HEK293 (cell line): ENCODE measurements around the gene DLG2.

Source experiments
- CTCF ChIA-PET: fragments of 350-600 bp; formaldehyde crosslinking; extraction: SDS; loops from one replicate; lab custom pipeline; 2021; ENCODE audit warnings: antibody characterized with exemption; lab: Yijun Ruan, JAX
- POLR2A ChIA-PET: fragments of 300-600 bp; formaldehyde crosslinking; extraction: SDS; loops from one replicate; lab custom pipeline; 2020; ENCODE audit warnings: antibody characterized with exemption, inconsistent platforms; lab: Yijun Ruan, JAX
- H3K27ac ChIP-seq: fragments of 200-500 bp; sonication (Bioruptor generic); 2 replicates; pipeline ENCODE4 v1.5.1; 2014; ENCODE audit warnings: low read depth, low read length, control low read depth, inconsistent platforms; ENCODE audit errors: extremely low read depth
- H3K36me3 ChIP-seq, 2 experiments: fragments of 200-500 bp in 1 of 2; sonication (Bioruptor generic) in 1 of 2; 1 replicate in 1 of 2; 2 replicates in 1 of 2; pipeline ENCODE4 v1.5.1; 2014 to 2017; ENCODE audit warnings: inconsistent platforms in 2 of 2, low read length in 2 of 2; ENCODE audit not compliant: control insufficient read depth in 2 of 2, insufficient read depth in 1 of 2
- H3K4me1 ChIP-seq: fragments of 200-500 bp; sonication (Bioruptor generic); 2 replicates; pipeline ENCODE4 v1.5.1; 2014; ENCODE audit warnings: mild to moderate bottlenecking, low read length, inconsistent platforms; ENCODE audit not compliant: control insufficient read depth, insufficient read depth
- H3K4me3 ChIP-seq: 2 replicates; pipeline ENCODE4 v1.5.1; 2011; ENCODE audit warnings: low read depth, mild to moderate bottlenecking, control low read depth, low read length, moderate library complexity
- H3K9me3 ChIP-seq: fragments of 200-500 bp; sonication (Bioruptor generic); 2 replicates; pipeline ENCODE4 v1.5.1; 2014; ENCODE audit warnings: low read depth, low read length, inconsistent platforms; ENCODE audit not compliant: control insufficient read depth, insufficient read depth
- INSM2 ChIP-seq: fragments of 450-650 bp; formaldehyde crosslinking; IDR thresholded peaks from 2 replicates; pipeline ENCODE4 v1.5.1; 2016; ENCODE audit warnings: missing biosample characterization, missing genetic modification characterization
- KLF10 ChIP-seq: fragments of 450-650 bp; IDR thresholded peaks from 2 replicates; pipeline ENCODE4 v1.5.1; 2018; ENCODE audit warnings: missing biosample characterization, mild to moderate bottlenecking, missing genetic modification characterization
- KLF17 ChIP-seq: fragments of 450-650 bp; formaldehyde crosslinking; IDR thresholded peaks from 2 replicates; pipeline ENCODE4 v1.5.1; 2016; ENCODE audit warnings: missing biosample characterization, missing genetic modification characterization
- MEIS1 ChIP-seq: sonication (generic); formaldehyde crosslinking; IDR thresholded peaks from 2 replicates; pipeline ENCODE4 v1.8.1; 2022; ENCODE audit warnings: missing genetic modification reagents, mild to moderate bottlenecking, borderline replicate concordance
- PRDM1 ChIP-seq: fragments of 450-650 bp; formaldehyde crosslinking; IDR thresholded peaks from 2 replicates; pipeline ENCODE4; 2016; ENCODE audit warnings: missing biosample characterization, missing genetic modification characterization
- PRDM10 ChIP-seq: fragments of 450-650 bp; formaldehyde crosslinking; IDR thresholded peaks from 2 replicates; pipeline ENCODE4 v1.5.1; 2016; ENCODE audit warnings: missing biosample characterization, missing genetic modification characterization
- RBAK ChIP-seq: fragments of 450-650 bp; formaldehyde crosslinking; IDR thresholded peaks from 2 replicates; pipeline ENCODE4 v1.5.1; 2016; ENCODE audit warnings: missing biosample characterization, missing genetic modification characterization
- ZBTB7A ChIP-seq: fragments of 450-650 bp; formaldehyde crosslinking; IDR thresholded peaks from 2 replicates; pipeline ENCODE4 v1.5.1; 2016; ENCODE audit warnings: low read depth, missing biosample characterization, missing genetic modification characterization
- ZFP41 ChIP-seq: fragments of 450-650 bp; formaldehyde crosslinking; IDR thresholded peaks from 2 replicates; pipeline ENCODE4 v1.5.1; 2016; ENCODE audit warnings: missing biosample characterization, missing genetic modification characterization, borderline replicate concordance
- ZNF112 ChIP-seq: fragments of 450-650 bp; formaldehyde crosslinking; IDR thresholded peaks from 2 replicates; pipeline ENCODE4 v1.5.0; 2017; ENCODE audit warnings: missing biosample characterization, missing genetic modification characterization
- ZNF174 ChIP-seq: fragments of 450-650 bp; formaldehyde crosslinking; IDR thresholded peaks from 2 replicates; pipeline ENCODE4 v1.5.0; 2017; ENCODE audit warnings: missing biosample characterization, mild to moderate bottlenecking, missing genetic modification characterization
- ZNF211 ChIP-seq: fragments of 450-650 bp; formaldehyde crosslinking; IDR thresholded peaks from 2 replicates; pipeline ENCODE4 v1.5.1; 2016; ENCODE audit warnings: low read depth, missing biosample characterization, missing genetic modification characterization
- ZNF266 ChIP-seq: fragments of 450-650 bp; formaldehyde crosslinking; IDR thresholded peaks from 2 replicates; pipeline ENCODE4 v1.5.1; 2016; ENCODE audit warnings: missing biosample characterization, missing genetic modification characterization, low read depth
- ZNF274 ChIP-seq, 2 experiments: fragments of 200-500 bp in 1 of 2; fragments of 450-650 bp in 1 of 2; sonication (Bioruptor generic) in 1 of 2; formaldehyde crosslinking in 1 of 2; IDR thresholded peaks; 2 replicates each; pipeline versions ENCODE4 v1.5.1 to v1.6.1; 2014 to 2016; ENCODE audit warnings: borderline replicate concordance in 1 of 2, inconsistent platforms in 1 of 2, low read length in 1 of 2, missing biosample characterization in 1 of 2, missing genetic modification characterization in 1 of 2
- ZNF518A ChIP-seq: fragments of 450-650 bp; formaldehyde crosslinking; conservative IDR thresholded peaks from 2 replicates; pipeline ENCODE4 v1.5.1; 2016; ENCODE audit warnings: low read depth, missing biosample characterization, missing genetic modification characterization
- ZNF561 ChIP-seq: fragments of 450-650 bp; IDR thresholded peaks from 2 replicates; pipeline ENCODE4 v1.5.1; 2018; ENCODE audit warnings: missing biosample characterization, missing genetic modification characterization, borderline replicate concordance
- ZNF704 ChIP-seq: fragments of 450-650 bp; formaldehyde crosslinking; IDR thresholded peaks from 2 replicates; pipeline ENCODE4 v1.5.1; 2016; ENCODE audit warnings: missing biosample characterization, missing genetic modification characterization
- ZNF843 ChIP-seq: fragments of 450-650 bp; formaldehyde crosslinking; IDR thresholded peaks from 2 replicates; pipeline ENCODE4 v1.5.1; 2016; ENCODE audit warnings: missing biosample characterization, missing genetic modification characterization
- ZSCAN16 ChIP-seq: fragments of 450-650 bp; formaldehyde crosslinking; IDR thresholded peaks from 2 replicates; pipeline ENCODE4 v1.5.1; 2016; ENCODE audit warnings: missing biosample characterization, missing genetic modification characterization
- ZSCAN30 ChIP-seq: fragments of 450-650 bp; IDR thresholded peaks from 2 replicates; pipeline ENCODE4 v1.5.1; 2018; ENCODE audit warnings: missing biosample characterization, mild to moderate bottlenecking, missing genetic modification characterization, moderate library complexity

Gene DLG2

GRCh38 chr11:84866922-84867321 lies 760.2 kb downstream of the DLG2 start (continued):
- TF ChIP-seq ZNF211 (no peak), PRDM10 (no peak), ZNF174 (tag by site-specific recombination) (no peak), ZBTB7A (tag by site-specific recombination) (no peak), ZFP41 (no peak), ZSCAN30 (no peak)

GRCh38 chr11:84865791-84866535 lies 761.2 kb downstream of the DLG2 start:
- Histone ChIP-seq H3K27ac (no peak overlapping the region), H3K9me3 (no peaks in the 10 kb centered on the region)
- CTCF ChIA-PET, result no interaction called here
- TF ChIP-seq ZNF274 (IDR thresholded peaks at IDR 0.05; ENCODE audit: low read length), result no peak
- TF ChIP-seq ZNF274 (tag by site-specific recombination; IDR thresholded peaks at IDR 0.05; ENCODE audit: borderline replicate concordance), result no peak
- no peak for TF ChIP-seq RBAK
- no peak for TF ChIP-seq ZNF518A
- TF ChIP-seq ZNF704, result no peak
- no peak for TF ChIP-seq PRDM1 (tag by site-specific recombination)
- TF ChIP-seq KLF17 (tag by site-specific recombination), result no peak
- TF ChIP-seq ZNF266 (tag by site-specific recombination), result no peak
- no peak for TF ChIP-seq ZSCAN16 (tag by site-specific recombination)
- TF ChIP-seq MEIS1 (CRISPR knock-in tag), result no peak
- no peak for TF ChIP-seq ZNF561 (tag by site-specific recombination)
- TF ChIP-seq INSM2 (tag by site-specific recombination), result no peak
- TF ChIP-seq KLF10 (tag by site-specific recombination), result no peak
- TF ChIP-seq ZNF112, result no peak
- TF ChIP-seq ZNF843, result no peak
- TF ChIP-seq, all 188 proteins: peak for 0
- no peaks in the 10 kb centered on the region for H3K36me3 ChIP-seq
- POLR2A ChIA-PET, result no interaction called here
- no peaks in the 10 kb centered on the region for H3K4me1 ChIP-seq
- H3K4me3 ChIP-seq, result no peak overlapping the region
